GM23248 (cell line): ENCODE measurements around the gene METTL25. TPM values are rescaled to one million over a fixed set of nuclear protein-coding genes. Genes with fewer than 3 reads are reported as not detected.

ENCODE experiments used
- DNase-seq: peaks from one replicate; pipeline ENCODE4 v3.0.0-alpha.2; 2015
- H2AFZ ChIP-seq: fragments of 200-600 bp; sonication (generic); 2 replicates; pipeline ENCODE4 v1.6.1; 2016; ENCODE audit warnings: antibody characterized with exemption
- H3F3A ChIP-seq: fragments of 200-600 bp; sonication (generic); 2 replicates; pipeline ENCODE4 v1.6.1; 2016; ENCODE audit warnings: mild to moderate bottlenecking, antibody characterized with exemption, mixed run types; ENCODE audit not compliant: insufficient read depth
- H3K27ac ChIP-seq: fragments of 200-600 bp; sonication (generic); 2 replicates; pipeline ENCODE4 v1.5.1; 2016; ENCODE audit warnings: mild to moderate bottlenecking
- H3K27me3 ChIP-seq: fragments of 200-600 bp; sonication (generic); replicated peaks from 2 replicates; pipeline ENCODE4 v1.6.1; 2016; ENCODE audit warnings: mild to moderate bottlenecking; ENCODE audit not compliant: insufficient read depth
- H3K36me3 ChIP-seq: fragments of 200-600 bp; sonication (generic); 2 replicates; pipeline ENCODE4 v1.6.1; 2016; ENCODE audit warnings: low read depth, mild to moderate bottlenecking
- H3K4me1 ChIP-seq: fragments of 200-600 bp; sonication (generic); 2 replicates; pipeline ENCODE4 v1.6.1; 2016; ENCODE audit warnings: mild to moderate bottlenecking; ENCODE audit not compliant: insufficient read depth
- H3K4me2 ChIP-seq: fragments of 200-600 bp; sonication (generic); one replicate; pipeline ENCODE4 v1.6.1; 2016; ENCODE audit warnings: mild to moderate bottlenecking; ENCODE audit not compliant: unreplicated experiment
- H3K4me3 ChIP-seq: fragments of 200-600 bp; sonication (generic); 2 replicates; pipeline ENCODE4 v1.5.1; 2016; ENCODE audit warnings: mild to moderate bottlenecking
- H3K79me2 ChIP-seq: fragments of 200-600 bp; sonication (generic); 2 replicates; pipeline ENCODE4 v1.6.1; 2016; ENCODE audit warnings: mild to moderate bottlenecking; ENCODE audit not compliant: insufficient read depth
- H3K9ac ChIP-seq: fragments of 200-600 bp; sonication (generic); 2 replicates; pipeline ENCODE4 v1.6.1; 2016; ENCODE audit warnings: mild to moderate bottlenecking
- H3K9me2 ChIP-seq: fragments of 200-600 bp; sonication (generic); 2 replicates; pipeline ENCODE4 v1.6.1; 2016; ENCODE audit warnings: mixed run types, mild to moderate bottlenecking, moderate library complexity; ENCODE audit not compliant: insufficient read depth
- H3K9me3 ChIP-seq: fragments of 200-600 bp; sonication (generic); one replicate; pipeline ENCODE4 v1.6.1; 2017; ENCODE audit warnings: low read depth
- H4K20me1 ChIP-seq: fragments of 200-600 bp; sonication (generic); 2 replicates; pipeline ENCODE4 v1.6.0; 2016; ENCODE audit not compliant: insufficient read depth
- EZH2 ChIP-seq: fragments of 200-600 bp; sonication (generic); IDR thresholded peaks from 2 replicates; pipeline ENCODE4 v1.6.1; 2018; ENCODE audit warnings: antibody characterized with exemption, mild to moderate bottlenecking; ENCODE audit not compliant: insufficient read depth, poor library complexity, severe bottlenecking
- EZH2phosphoT487 ChIP-seq: fragments of 200-600 bp; sonication (generic); IDR thresholded peaks from 2 replicates; pipeline ENCODE4 v1.6.1; 2018; ENCODE audit warnings: antibody characterized with exemption, moderate library complexity, mild to moderate bottlenecking, low read depth; ENCODE audit not compliant: insufficient read depth
- WGBS, 2 experiments: methylation state at CpG; one replicate each; pipeline ENCODE4 v1.1.6; 2015 to 2017; ENCODE audit warnings: low lambda C conversion rate in 2 of 2, low coverage in 1 of 2; ENCODE audit errors: missing lambda C conversion rate in 2 of 2; 5-methylcytosine and 5-hydroxymethylcytosine counted together
- in situ Hi-C: fragments of 300-500 bp; cut with MboI; formaldehyde crosslinking; loops from 2 replicates; pipeline ENCODE4 v1.15.0; 2020
- polyA plus RNA-seq: library from polyadenylated mRNA; unstranded; fragments of >200 nt; fragmentation: Nextera tagmentation; extraction: Ambion mirVana; gene quantifications from 2 replicates; pipeline ENCODE4 v1.2.1, GENCODE V29; 2016
- total RNA-seq: library from RNA; depleted of rRNA; stranded (reverse); fragments of >200 nt; shearing (Covaris generic); gene quantifications from 2 replicates; pipeline ENCODE4 v1.2.3, GENCODE V29; 2014; rRNA removed

Gene METTL25
- total and polyA plus RNA-seq, 2 experiments from 2014 or later, result 5.6 to 6.9 TPM

DNA sequence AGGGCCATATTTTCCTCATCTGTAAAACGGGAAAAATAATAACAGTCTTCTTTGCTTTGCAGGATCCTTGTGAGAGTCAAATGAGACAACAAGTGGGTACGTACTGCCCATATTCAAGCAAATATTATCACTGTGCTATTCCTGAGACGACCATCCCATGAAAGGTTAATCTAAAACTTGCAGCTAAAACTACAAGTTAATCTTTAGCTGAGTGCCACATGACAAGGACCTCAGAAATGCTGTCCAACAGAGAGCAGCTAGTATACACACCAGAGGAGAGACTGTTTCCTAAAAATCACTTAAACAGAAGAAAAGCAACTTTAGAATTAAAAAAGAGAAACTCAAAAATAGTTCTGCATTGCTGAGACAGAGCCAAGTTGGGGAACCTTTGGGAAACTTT lies 165.7 kb downstream of the METTL25 start:
- WGBS, 2 experiments, result 7 to 9% methylated on average over 3 of the region's 3 CpGs
- Histone ChIP-seq H3K4me2 (no peak overlapping the region), H4K20me1 (no peaks in the 10 kb centered on the region), H3K9me2 (no peaks in the 10 kb centered on the region), H3K27me3 (no peaks in the 10 kb centered on the region), H3K27ac (no peak overlapping the region), H3K9me3 (no peaks in the 10 kb centered on the region), H3K4me3 (no peak overlapping the region), H3K9ac (no peak overlapping the region), H3K4me1 (no peaks in the 10 kb centered on the region), H3F3A (no peaks in the 10 kb centered on the region), H3K36me3 (no peaks in the 10 kb centered on the region), H3K79me2 (no peaks in the 10 kb centered on the region), H2AFZ (peak overlapping the region; percentile 38; the same call in 1 of the 2 replicates)
- DNase-seq, result peak; percentile 5
- in situ Hi-C loops, result no loop called here
- no peak for TF ChIP-seq EZH2phosphoT487
- no peak for TF ChIP-seq EZH2

DNA sequence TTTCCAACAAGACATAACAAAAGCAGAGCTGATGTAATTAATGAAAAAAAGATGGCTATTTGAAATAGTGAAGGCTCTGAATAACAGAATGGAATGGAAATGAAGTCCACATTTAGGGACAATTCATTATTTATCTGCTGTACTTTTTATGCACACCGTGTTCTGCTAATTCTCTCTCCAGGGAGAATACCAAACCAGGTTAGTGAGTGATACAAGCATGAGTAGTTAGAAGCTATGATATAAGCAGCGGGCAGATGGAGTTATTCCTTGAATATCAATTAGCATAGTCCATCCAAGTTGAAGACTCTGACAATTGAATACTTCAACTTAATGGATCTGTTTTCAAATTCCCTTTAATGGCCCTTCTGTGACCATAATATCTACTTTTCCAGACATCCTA lies 166.3 kb downstream of the METTL25 start:
- no peak overlapping the region for H3K27ac ChIP-seq
- H3K27me3 ChIP-seq, result no peaks in the 10 kb centered on the region
- WGBS, 2 experiments, result 3 to 8% methylated on average over 2 of the region's 2 CpGs
- no peaks in the 10 kb centered on the region for H3K36me3 ChIP-seq
- H4K20me1 ChIP-seq, result no peaks in the 10 kb centered on the region
- in situ Hi-C loops, result no loop called here
- H3F3A ChIP-seq, result no peaks in the 10 kb centered on the region
- no peak overlapping the region for H3K4me2 ChIP-seq
- H3K9me3 ChIP-seq, result no peaks in the 10 kb centered on the region
- DNase-seq, result no peak
- H3K4me3 ChIP-seq, result no peak overlapping the region
- no peak overlapping the region for H3K9ac ChIP-seq
- H3K9me2 ChIP-seq, result no peaks in the 10 kb centered on the region
- H2AFZ ChIP-seq, result peak overlapping the region; percentile 38; the same call in 1 of the 2 replicates
- TF ChIP-seq EZH2 (no peak), EZH2phosphoT487 (no peak)
- no peaks in the 10 kb centered on the region for H3K79me2 ChIP-seq
- H3K4me1 ChIP-seq, result no peaks in the 10 kb centered on the region

DNA sequence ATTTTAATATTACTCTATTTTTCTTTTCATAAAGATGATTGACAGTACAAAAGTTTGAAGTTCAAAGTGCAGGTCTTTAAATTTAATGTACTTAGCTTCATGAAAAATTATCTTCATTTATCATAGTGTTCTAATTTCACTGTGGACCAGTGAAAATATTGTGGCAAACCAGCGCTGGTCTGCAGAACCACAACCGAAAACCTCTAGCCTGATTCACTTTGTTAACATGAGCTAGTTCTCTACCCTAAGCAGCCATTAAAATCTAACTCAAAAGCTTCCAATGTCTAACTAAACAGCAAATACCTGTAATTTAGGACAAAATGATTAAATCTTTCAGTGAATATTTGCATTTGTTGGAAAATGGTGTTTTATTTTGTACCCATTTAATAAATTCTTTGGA lies 167.3 kb downstream of the METTL25 start:
- H3K27ac ChIP-seq, result no peak overlapping the region
- no peaks in the 10 kb centered on the region for H3F3A ChIP-seq
- TF ChIP-seq EZH2phosphoT487 (no peak), EZH2 (no peak)
- DNase-seq, result no peak
- H3K4me1 ChIP-seq, result no peaks in the 10 kb centered on the region
- no peaks in the 10 kb centered on the region for H3K9me2 ChIP-seq
- H3K27me3 ChIP-seq, result no peaks in the 10 kb centered on the region
- no peak overlapping the region for H3K4me3 ChIP-seq
- H3K36me3 ChIP-seq, result no peaks in the 10 kb centered on the region
- no peak overlapping the region for H2AFZ ChIP-seq
- no peak overlapping the region for H3K9ac ChIP-seq
- WGBS, 2 experiments, result 98% methylated on average over 2 of the region's 2 CpGs
- no peaks in the 10 kb centered on the region for H4K20me1 ChIP-seq
- H3K4me2 ChIP-seq, result no peak overlapping the region
- in situ Hi-C loops, result no loop called here
- no peaks in the 10 kb centered on the region for H3K9me3 ChIP-seq
- H3K79me2 ChIP-seq, result no peaks in the 10 kb centered on the region

- in situ Hi-C loops, result no loop called here
These were observed 168.9 kb downstream of the METTL25 start for GRCh38 chr12:82527165-82527780.

More at GRCh38 chr12:82527165-82527780, 168.9 kb downstream of the METTL25 start:
- WGBS, 2 experiments, result 4 to 6% methylated on average over 5 of the region's 5 CpGs
- no peak overlapping the region for H3K9ac ChIP-seq
- H3K4me2 ChIP-seq, result no peak overlapping the region
- H3K9me2 ChIP-seq, result no peaks in the 10 kb centered on the region
- H3K9me3 ChIP-seq, result no peaks in the 10 kb centered on the region
- H3K27me3 ChIP-seq, result no peaks in the 10 kb centered on the region
- no peak overlapping the region for H3K4me3 ChIP-seq
- H3K36me3 ChIP-seq, result no peaks in the 10 kb centered on the region
- H3F3A ChIP-seq, result no peaks in the 10 kb centered on the region
- DNase-seq, result peak; percentile 78
- no peak overlapping the region for H3K27ac ChIP-seq
- TF ChIP-seq EZH2 (no peak), EZH2phosphoT487 (no peak)
- peak overlapping the region; percentile 18; the same call in 1 of the 2 replicates for H2AFZ ChIP-seq
- no peaks in the 10 kb centered on the region for H3K79me2 ChIP-seq
- H3K4me1 ChIP-seq, result no peaks in the 10 kb centered on the region
- H4K20me1 ChIP-seq, result no peaks in the 10 kb centered on the region

Other genes with a start within 250 kb of the METTL25 start
- gene CCDC59, start 142 bp upstream of the METTL25 start, total RNA-seq, result 49.9 and 81.2 TPM in 2 replicates
- gene CCDC59, start 142 bp upstream of the METTL25 start, polyA plus RNA-seq, result 57.4 and 59.5 TPM in 2 replicates